Subcutaneous adipose tissue (tissue), 4 donors: Measurements from ENCODE around the gene ANKRD10. TPM values are rescaled to one million over a fixed set of nuclear protein-coding genes. Genes with fewer than 3 reads are reported as not detected.

Experiments used
- CTCF ChIP-seq: fragments of 450-650 bp; IDR thresholded peaks from one replicate; pipeline ENCODE4 v1.5.1; 2016; ENCODE audit warnings: low read depth, mild to moderate bottlenecking, control low read depth, antibody characterized with exemption, moderate library complexity
- total RNA-seq, 4 donors: library from RNA; depleted of rRNA; stranded (reverse); fragments of >200 nt; gene quantifications; one replicate each; pipeline ENCODE4 v1.1.0, GENCODE V29; 2016

ANKRD10 gene
- total RNA-seq: 100 to 1,000 TPM; 118 to 170 (median 135) TPM

GRCh38 chr13:110915057-110915873 is at the start of gene ANKRD10:
TSS of gene ANKRD10 (minus strand) at chr13:110915069. CDS start at chr13:110914934, 135 bp downstream.
- no peak for TF ChIP-seq CTCF

DNA sequence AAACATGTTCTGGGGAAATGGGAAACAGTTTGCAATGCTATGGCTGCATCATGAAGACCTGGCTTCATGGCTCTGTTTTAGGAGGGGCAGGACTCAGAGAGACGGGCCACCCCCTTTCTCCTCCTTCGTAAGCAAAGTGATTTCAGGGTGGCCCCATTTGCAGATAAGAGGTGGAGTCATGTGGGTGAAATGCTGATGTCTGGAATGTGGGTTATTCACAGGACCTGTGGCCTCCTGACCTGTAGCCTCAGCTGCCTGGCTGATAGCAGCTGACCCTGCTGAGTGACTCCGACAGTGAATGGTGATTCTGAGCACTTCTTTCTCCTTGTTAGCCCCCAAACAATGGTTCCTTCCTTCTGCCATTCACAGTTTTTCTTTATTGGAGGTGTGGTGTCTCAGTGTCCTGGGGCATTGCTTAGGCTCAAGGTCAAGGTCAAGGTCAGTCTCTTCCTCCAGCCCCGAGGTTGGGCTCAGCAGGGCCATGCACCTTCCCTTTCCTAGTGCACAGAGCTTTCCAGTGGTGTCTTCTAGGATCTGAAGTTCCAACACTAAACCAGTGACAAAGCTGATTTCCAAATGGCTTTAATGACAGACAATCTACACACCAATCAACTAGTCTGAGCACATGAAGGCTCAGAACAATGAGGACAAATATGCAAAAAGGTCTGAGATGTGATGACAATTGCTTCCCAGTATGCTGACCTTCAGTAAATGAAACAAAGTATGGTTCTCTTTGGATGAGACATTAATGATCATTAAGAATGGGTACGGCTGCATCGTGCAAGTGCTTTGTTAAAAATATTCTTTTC is 49.6 kb upstream of the ANKRD10 start:
- TF ChIP-seq CTCF: no peak

- no peak for TF ChIP-seq CTCF
Measured at GRCh38 chr13:110963554-110963970, 48.7 kb upstream of the ANKRD10 start.

DNA sequence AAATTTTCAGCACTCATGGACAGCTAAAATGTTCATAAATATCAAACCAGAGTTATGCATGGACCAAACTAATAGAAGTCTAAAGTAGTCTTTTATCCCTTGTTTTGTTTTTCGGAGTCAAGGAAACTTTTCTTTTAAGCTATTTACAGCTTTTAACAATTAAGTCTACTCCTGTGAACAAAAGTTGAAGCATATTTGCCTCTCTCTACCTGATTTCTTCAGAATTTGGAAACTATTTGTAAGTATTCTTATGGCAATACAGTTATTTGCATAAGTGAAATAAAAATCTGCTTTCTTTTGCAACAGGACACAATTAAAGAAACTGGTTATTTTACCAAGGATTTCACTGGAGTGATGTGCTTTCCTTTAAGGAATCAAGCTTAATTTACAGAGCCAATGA is 47.1 kb upstream of the ANKRD10 start:
- no peak for TF ChIP-seq CTCF

DNA sequence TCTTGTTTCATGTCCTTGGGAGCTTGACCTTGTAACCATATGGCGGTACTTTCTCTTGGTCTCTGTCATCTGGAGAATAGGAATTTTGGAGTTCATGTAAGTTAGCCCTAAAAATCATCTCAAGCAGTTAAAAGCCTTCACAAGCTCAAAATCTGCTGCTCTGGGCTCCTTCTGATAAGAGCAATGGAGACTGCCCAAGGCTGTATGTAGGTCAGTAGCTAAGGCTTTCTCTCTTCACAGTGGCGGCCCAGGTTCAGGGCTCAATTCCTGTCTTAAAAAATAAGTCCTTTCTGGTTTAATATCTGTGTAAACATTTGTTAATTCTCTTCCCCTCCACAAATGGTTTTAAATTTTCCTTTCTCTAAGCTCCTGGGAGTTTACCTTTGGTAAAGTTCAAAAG is 45.3 kb upstream of the ANKRD10 start:
- no peak for TF ChIP-seq CTCF

DNA sequence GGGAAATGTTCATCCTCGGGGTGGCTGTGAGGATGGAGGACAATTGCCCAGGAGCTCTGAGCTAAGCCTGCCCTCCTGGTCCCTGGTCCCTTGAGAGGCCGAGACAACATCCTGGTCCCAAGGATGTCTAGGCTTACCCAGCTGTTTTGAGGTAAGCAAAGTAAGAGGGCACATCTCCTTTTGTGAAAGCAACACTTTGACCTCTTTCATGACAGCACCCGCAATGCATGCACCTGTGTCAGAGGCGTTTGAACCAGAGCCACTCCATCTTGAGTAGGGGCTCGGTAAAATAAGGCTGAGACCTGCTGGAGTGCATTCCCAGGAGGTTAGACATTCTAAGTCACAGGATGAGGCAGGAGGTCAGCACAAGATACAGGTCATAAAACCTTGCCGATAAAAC is 43.1 kb upstream of the ANKRD10 start:
- no peak for TF ChIP-seq CTCF
